HepG2 (cell line): ENCODE data around the gene CACTIN. TPM values are rescaled to one million over a fixed set of nuclear protein-coding genes. Genes with fewer than 3 reads are reported as not detected.

Experiments
- GABPA ChIP-seq, 2 experiments: IDR thresholded peaks; 2 replicates each; pipeline ENCODE4 v1.6.1; 2011 to 2016; ENCODE audit warnings: low read depth in 2 of 2, low read length in 1 of 2, missing biosample characterization in 1 of 2, missing genetic modification characterization in 1 of 2
- GLI4 ChIP-seq: sonication (generic); formaldehyde crosslinking; IDR thresholded peaks from 2 replicates; pipeline ENCODE4 v1.5.1; 2020; ENCODE audit warnings: missing genetic modification reagents, mild to moderate bottlenecking, moderate library complexity, borderline replicate concordance
- HES4 ChIP-seq: sonication (generic); formaldehyde crosslinking; IDR thresholded peaks from 2 replicates; pipeline ENCODE4 v1.9.0; 2021; ENCODE audit warnings: mild to moderate bottlenecking, missing genetic modification reagents, borderline replicate concordance
- HNRNPK ChIP-seq: fragments of 200-400 bp; formaldehyde crosslinking; IDR thresholded peaks from 2 replicates; pipeline ENCODE4 v1.6.1; 2018; ENCODE audit warnings: low read length, low read depth, moderate library complexity, mild to moderate bottlenecking; ENCODE audit not compliant: poor library complexity, severe bottlenecking
- MED1 ChIP-seq: sonication (generic); formaldehyde crosslinking; IDR thresholded peaks from 2 replicates; pipeline ENCODE4 v1.4.0; 2020; ENCODE audit warnings: missing genetic modification reagents
- MYC ChIP-seq: sonication (generic); formaldehyde crosslinking; IDR thresholded peaks from 2 replicates; pipeline ENCODE4 v1.9.0; 2021; ENCODE audit warnings: missing genetic modification reagents, borderline replicate concordance
- NBN ChIP-seq: fragments of 450-650 bp; conservative IDR thresholded peaks from 2 replicates; pipeline ENCODE4 v1.6.1; 2017
- NR2F6 ChIP-seq, 2 experiments: IDR thresholded peaks; 2 replicates each; pipeline ENCODE4 v1.6.1; 2016; ENCODE audit warnings: antibody characterized with exemption in 1 of 2, mild to moderate bottlenecking in 1 of 2
- SAFB2 ChIP-seq: sonication (generic); formaldehyde crosslinking; IDR thresholded peaks from 2 replicates; pipeline ENCODE4 v1.5.1; 2020; ENCODE audit warnings: missing genetic modification reagents, low read depth, mild to moderate bottlenecking, borderline replicate concordance
- SMAD1 ChIP-seq: sonication (generic); formaldehyde crosslinking; IDR thresholded peaks from 2 replicates; pipeline ENCODE4 v1.4.0; 2020; ENCODE audit warnings: missing genetic modification reagents, low read depth, mild to moderate bottlenecking, borderline replicate concordance
- SNAPC2 ChIP-seq: sonication (generic); formaldehyde crosslinking; IDR thresholded peaks from 2 replicates; pipeline ENCODE4 v1.8.1; 2022; ENCODE audit warnings: mild to moderate bottlenecking, missing genetic modification reagents
- SOX5 ChIP-seq: IDR thresholded peaks from 2 replicates; pipeline ENCODE4 v1.6.1; 2016; ENCODE audit warnings: borderline replicate concordance
- YEATS4 ChIP-seq: sonication (generic); formaldehyde crosslinking; IDR thresholded peaks from 2 replicates; pipeline ENCODE4 v1.4.0; 2020; ENCODE audit warnings: missing genetic modification reagents, borderline replicate concordance
- ZKSCAN5 ChIP-seq: sonication (generic); formaldehyde crosslinking; IDR thresholded peaks from 2 replicates; pipeline ENCODE4 v1.5.1; 2020; ENCODE audit warnings: mild to moderate bottlenecking, missing genetic modification reagents
- ZNF138 ChIP-seq: sonication (generic); formaldehyde crosslinking; IDR thresholded peaks from 2 replicates; pipeline ENCODE4 v1.5.0; 2020; ENCODE audit warnings: mild to moderate bottlenecking, low read depth, missing genetic modification reagents
- ZNF333 ChIP-seq: sonication (generic); formaldehyde crosslinking; IDR thresholded peaks from 2 replicates; pipeline ENCODE4 v1.4.0; 2020; ENCODE audit warnings: mild to moderate bottlenecking, missing genetic modification reagents, borderline replicate concordance
- ZNF543 ChIP-seq: sonication (generic); formaldehyde crosslinking; IDR thresholded peaks from 2 replicates; pipeline ENCODE4 v1.4.0; 2020; ENCODE audit warnings: mild to moderate bottlenecking, missing genetic modification reagents
- ZNF546 ChIP-seq: sonication (generic); formaldehyde crosslinking; conservative IDR thresholded peaks from 2 replicates; pipeline ENCODE4 v1.8.1; 2023; ENCODE audit warnings: mild to moderate bottlenecking, missing genetic modification reagents
- ZNF777 ChIP-seq: sonication (generic); formaldehyde crosslinking; IDR thresholded peaks from 2 replicates; pipeline ENCODE4 v1.4.0; 2020; ENCODE audit warnings: missing genetic modification reagents
- polyA plus RNA-seq, 8 experiments: library from polyadenylated mRNA; depleted of rRNA in 3 of 8; stranded (reverse) in 7 of 8; unstranded in 1 of 8; fragments of >200 nt; fragmentation: Illumina TruSeq in 4 of 8; extraction: Trizol in 4 of 8; gene quantifications; 2 replicates each; pipeline versions ENCODE4 v1.2.1 to v1.2.3, GENCODE V29; 2011 to 2016; ENCODE audit warnings: low read depth in 4 of 8, missing spikeins in 1 of 8, mixed read lengths in 1 of 8; ENCODE audit not compliant: insufficient read depth in 1 of 8
- total RNA-seq, 5 experiments: library from RNA; depleted of rRNA; stranded (reverse); fragments of >200 nt; fragmentation: Illumina TruSeq; extraction: Trizol; gene quantifications; 2 replicates each; pipeline ENCODE4 v1.2.3, GENCODE V29; 2016; ENCODE audit warnings: low read depth in 1 of 5
- TF ChIP-seq, protein P1 (sequence below): IDR thresholded peaks from 2 replicates; pipeline ENCODE4 v1.6.1; 2016; ENCODE audit warnings: missing compliant biosample characterization, missing genetic modification reagents, borderline replicate concordance
- TF ChIP-seq, protein P2 (sequence below): sonication (generic); formaldehyde crosslinking; IDR thresholded peaks from 2 replicates; pipeline ENCODE4 v1.4.0; 2020; ENCODE audit warnings: missing genetic modification reagents
- TF ChIP-seq, protein P3 (sequence below): sonication (generic); formaldehyde crosslinking; conservative IDR thresholded peaks from 2 replicates; pipeline ENCODE4 v1.4.0; 2020; ENCODE audit warnings: missing genetic modification reagents
- TF ChIP-seq, protein P4 (sequence below): sonication (generic); formaldehyde crosslinking; conservative IDR thresholded peaks from 2 replicates; pipeline ENCODE4 v1.8.0; 2022; ENCODE audit warnings: mild to moderate bottlenecking, moderate library complexity, missing genetic modification reagents

Gene CACTIN
- total and polyA plus RNA-seq, 2 of the 13 experiments (the other 11 are each of a cell fraction or from before 2014, with no cell fraction given), result 10.0 to 16.6 TPM

DNA sequence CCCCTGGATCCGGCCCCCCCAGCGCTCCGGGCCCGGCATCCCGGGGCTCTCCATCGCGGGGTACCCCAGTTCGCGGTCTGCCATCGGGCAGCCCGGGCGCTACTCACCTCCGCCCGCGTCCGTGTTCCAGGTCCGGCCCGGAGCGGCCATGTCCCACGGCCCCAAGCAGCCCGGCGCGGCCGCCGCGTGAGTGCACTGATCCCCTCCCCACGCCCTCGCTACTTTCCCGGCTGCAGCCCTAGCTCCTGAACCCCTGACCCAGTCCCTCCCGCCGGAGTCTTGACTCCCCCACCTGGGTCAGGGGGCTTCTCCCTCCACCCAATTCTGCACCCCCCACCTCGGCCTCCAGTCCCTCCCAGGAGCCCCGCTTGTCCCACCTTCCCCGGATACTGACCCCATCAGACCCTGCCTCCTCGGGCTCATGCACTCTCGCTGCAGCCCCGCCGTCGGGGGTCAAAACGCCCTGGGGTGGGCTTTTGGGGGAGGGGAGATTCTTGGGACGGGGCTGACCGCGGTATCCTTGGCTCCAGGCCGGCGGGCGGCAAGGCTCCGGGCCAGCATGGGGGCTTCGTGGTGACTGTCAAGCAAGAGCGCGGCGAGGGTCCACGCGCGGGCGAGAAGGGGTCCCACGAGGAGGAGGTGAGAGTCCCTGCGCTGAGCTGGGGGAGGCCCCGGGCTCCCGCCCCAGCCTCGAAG lies 53.3 kb downstream of the CACTIN start (continued):
- TF ChIP-seq, protein P1, sequence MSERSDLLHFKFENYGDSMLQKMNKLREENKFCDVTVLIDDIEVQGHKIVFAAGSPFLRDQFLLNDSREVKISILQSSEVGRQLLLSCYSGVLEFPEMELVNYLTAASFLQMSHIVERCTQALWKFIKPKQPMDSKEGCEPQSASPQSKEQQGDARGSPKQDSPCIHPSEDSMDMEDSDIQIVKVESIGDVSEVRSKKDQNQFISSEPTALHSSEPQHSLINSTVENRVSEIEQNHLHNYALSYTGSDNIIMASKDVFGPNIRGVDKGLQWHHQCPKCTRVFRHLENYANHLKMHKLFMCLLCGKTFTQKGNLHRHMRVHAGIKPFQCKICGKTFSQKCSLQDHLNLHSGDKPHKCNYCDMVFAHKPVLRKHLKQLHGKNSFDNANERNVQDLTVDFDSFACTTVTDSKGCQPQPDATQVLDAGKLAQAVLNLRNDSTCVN (CRISPR knock-in tag), result no peak; the same call in 1 of the 2 replicates
- TF ChIP-seq, protein P2, sequence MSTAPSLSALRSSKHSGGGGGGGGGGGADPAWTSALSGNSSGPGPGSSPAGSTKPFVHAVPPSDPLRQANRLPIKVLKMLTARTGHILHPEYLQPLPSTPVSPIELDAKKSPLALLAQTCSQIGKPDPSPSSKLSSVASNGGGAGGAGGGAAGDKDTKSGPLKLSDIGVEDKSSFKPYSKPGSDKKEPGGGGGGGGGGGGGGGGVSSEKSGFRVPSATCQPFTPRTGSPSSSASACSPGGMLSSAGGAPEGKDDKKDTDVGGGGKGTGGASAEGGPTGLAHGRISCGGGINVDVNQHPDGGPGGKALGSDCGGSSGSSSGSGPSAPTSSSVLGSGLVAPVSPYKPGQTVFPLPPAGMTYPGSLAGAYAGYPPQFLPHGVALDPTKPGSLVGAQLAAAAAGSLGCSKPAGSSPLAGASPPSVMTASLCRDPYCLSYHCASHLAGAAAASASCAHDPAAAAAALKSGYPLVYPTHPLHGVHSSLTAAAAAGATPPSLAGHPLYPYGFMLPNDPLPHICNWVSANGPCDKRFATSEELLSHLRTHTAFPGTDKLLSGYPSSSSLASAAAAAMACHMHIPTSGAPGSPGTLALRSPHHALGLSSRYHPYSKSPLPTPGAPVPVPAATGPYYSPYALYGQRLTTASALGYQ (CRISPR knock-in tag), result no peak
- TF ChIP-seq MED1 (CRISPR knock-in tag) (no peak), HES4 (CRISPR knock-in tag) (no peak), GLI4 (no peak), ZNF333 (CRISPR knock-in tag) (0 out of 2 replicates have a peak, but pooled peaks have one; percentile 29), ZNF546 (CRISPR knock-in tag) (0 out of 2 replicates have a peak, but pooled peaks have one; percentile 50), MYC (CRISPR knock-in tag) (peak; percentile 21; the same call in 1 of the 2 replicates), HNRNPK (peak; percentile 15), GABPA (IDR thresholded peaks at IDR 0.05; ENCODE audit: low read depth, low read length) (no peak), GABPA (CRISPR knock-in tag; IDR thresholded peaks at IDR 0.05; ENCODE audit: low read depth) (no peak), NBN (no peak), SMAD1 (CRISPR knock-in tag) (no peak), NR2F6 (IDR thresholded peaks at IDR 0.05) (no peak), NR2F6 (CRISPR knock-in tag; IDR thresholded peaks at IDR 0.05) (no peak), ZNF543 (no peak), SAFB2 (no peak), ZNF777 (CRISPR knock-in tag) (peak; percentile 52; the same call in 1 of the 2 replicates), SNAPC2 (CRISPR knock-in tag) (0 out of 2 replicates have a peak, but pooled peaks have one; percentile 36), ZNF138 (no peak), SOX5 (no peak), YEATS4 (CRISPR knock-in tag) (no peak), ZKSCAN5 (CRISPR knock-in tag) (no peak)
- TF ChIP-seq, protein P3, sequence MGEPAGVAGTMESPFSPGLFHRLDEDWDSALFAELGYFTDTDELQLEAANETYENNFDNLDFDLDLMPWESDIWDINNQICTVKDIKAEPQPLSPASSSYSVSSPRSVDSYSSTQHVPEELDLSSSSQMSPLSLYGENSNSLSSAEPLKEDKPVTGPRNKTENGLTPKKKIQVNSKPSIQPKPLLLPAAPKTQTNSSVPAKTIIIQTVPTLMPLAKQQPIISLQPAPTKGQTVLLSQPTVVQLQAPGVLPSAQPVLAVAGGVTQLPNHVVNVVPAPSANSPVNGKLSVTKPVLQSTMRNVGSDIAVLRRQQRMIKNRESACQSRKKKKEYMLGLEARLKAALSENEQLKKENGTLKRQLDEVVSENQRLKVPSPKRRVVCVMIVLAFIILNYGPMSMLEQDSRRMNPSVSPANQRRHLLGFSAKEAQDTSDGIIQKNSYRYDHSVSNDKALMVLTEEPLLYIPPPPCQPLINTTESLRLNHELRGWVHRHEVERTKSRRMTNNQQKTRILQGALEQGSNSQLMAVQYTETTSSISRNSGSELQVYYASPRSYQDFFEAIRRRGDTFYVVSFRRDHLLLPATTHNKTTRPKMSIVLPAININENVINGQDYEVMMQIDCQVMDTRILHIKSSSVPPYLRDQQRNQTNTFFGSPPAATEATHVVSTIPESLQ (CRISPR knock-in tag), result no peak
- TF ChIP-seq, protein P4, sequence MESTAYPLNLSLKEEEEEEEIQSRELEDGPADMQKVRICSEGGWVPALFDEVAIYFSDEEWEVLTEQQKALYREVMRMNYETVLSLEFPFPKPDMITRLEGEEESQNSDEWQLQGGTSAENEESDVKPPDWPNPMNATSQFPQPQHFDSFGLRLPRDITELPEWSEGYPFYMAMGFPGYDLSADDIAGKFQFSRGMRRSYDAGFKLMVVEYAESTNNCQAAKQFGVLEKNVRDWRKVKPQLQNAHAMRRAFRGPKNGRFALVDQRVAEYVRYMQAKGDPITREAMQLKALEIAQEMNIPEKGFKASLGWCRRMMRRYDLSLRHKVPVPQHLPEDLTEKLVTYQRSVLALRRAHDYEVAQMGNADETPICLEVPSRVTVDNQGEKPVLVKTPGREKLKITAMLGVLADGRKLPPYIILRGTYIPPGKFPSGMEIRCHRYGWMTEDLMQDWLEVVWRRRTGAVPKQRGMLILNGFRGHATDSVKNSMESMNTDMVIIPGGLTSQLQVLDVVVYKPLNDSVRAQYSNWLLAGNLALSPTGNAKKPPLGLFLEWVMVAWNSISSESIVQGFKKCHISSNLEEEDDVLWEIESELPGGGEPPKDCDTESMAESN, result no peak
